Left lung (tissue), 10 donors: ENCODE measurements around the gene ATG5. TPM values are rescaled to one million over a fixed set of nuclear protein-coding genes. Genes with fewer than 3 reads are reported as not detected.

ENCODE experiments used
- ATAC-seq: fragments of 200-7000 bp; cut with Tn5 transposase; one replicate; pipeline ENCODE4 v1.9.1; 2020; ENCODE audit warnings: moderate library complexity
- DNase-seq, 4 donors: peaks; one replicate each; pipeline ENCODE4 v3.0.0-alpha.2; 2013 to 2020
- H3K27ac ChIP-seq, 2 donors: fragments of 200-600 bp; sonication (generic) in 1 of 2; one replicate each; pipeline versions ENCODE4 v1.5.0 to v1.8.0; 2020 to 2021
- H3K27me3 ChIP-seq, 2 donors: fragments of 200-600 bp; sonication (generic) in 1 of 2; one replicate each; pipeline versions ENCODE4 v1.5.0 to v1.8.0; 2020 to 2021
- H3K36me3 ChIP-seq, 2 donors: fragments of 200-600 bp; sonication (generic) in 1 of 2; one replicate each; pipeline versions ENCODE4 v1.5.0 to v1.8.0; 2020 to 2021
- H3K4me1 ChIP-seq, 2 donors: fragments of 200-600 bp; one replicate each; pipeline ENCODE4 v1.8.0; 2021
- H3K4me3 ChIP-seq, 2 donors: fragments of 200-600 bp; sonication (generic) in 1 of 2; one replicate each; pipeline versions ENCODE4 v1.5.0 to v1.8.0; 2020 to 2021; ENCODE audit warnings: mild to moderate bottlenecking in 1 of 2
- H3K9me3 ChIP-seq, 2 donors: fragments of 200-600 bp; sonication (generic) in 1 of 2; one replicate each; pipeline versions ENCODE4 v1.5.0 to v1.8.0; 2020 to 2021
- intact Hi-C, 2 donors: fragments of 100-400 bp; cut with DNase I; formaldehyde crosslinking; loops; one replicate each; pipeline versions ENCODE4 v1.11.2 to v1.14.2; 2022
- polyA plus RNA-seq, 6 donors: library from polyadenylated mRNA; unstranded; fragments of 120-200 nt; gene quantifications; one replicate each; pipeline ENCODE4 v1.2.1, GENCODE V29; 2013; ENCODE audit not compliant: insufficient read length in 6 of 6
- total RNA-seq, 2 donors: library from RNA; stranded (reverse); fragmentation: NEBNext Ultra II Directional; extraction: Animal tissue kit (Norgen Biotek cat#: 25700); gene quantifications; one replicate each; pipeline ENCODE4 v1.2.1, GENCODE V29; 2021
- TF ChIP-seq, protein P1 (sequence below), 2 donors: fragments of 200-600 bp; sonication (generic) in 1 of 2; IDR thresholded peaks; one replicate each; pipeline versions ENCODE4 v1.5.0 to v1.8.0; 2021; ENCODE audit warnings: antibody characterized with exemption in 2 of 2
- donor health status: DM: no; HTN: yes; CAD: no.
- donor health status: DM: no; HTN: no; CAD: no.

The ATG5 gene
- total and polyA plus RNA-seq, 8 donors: 30.9 to 42.1 (median 37.4) TPM

DNA sequence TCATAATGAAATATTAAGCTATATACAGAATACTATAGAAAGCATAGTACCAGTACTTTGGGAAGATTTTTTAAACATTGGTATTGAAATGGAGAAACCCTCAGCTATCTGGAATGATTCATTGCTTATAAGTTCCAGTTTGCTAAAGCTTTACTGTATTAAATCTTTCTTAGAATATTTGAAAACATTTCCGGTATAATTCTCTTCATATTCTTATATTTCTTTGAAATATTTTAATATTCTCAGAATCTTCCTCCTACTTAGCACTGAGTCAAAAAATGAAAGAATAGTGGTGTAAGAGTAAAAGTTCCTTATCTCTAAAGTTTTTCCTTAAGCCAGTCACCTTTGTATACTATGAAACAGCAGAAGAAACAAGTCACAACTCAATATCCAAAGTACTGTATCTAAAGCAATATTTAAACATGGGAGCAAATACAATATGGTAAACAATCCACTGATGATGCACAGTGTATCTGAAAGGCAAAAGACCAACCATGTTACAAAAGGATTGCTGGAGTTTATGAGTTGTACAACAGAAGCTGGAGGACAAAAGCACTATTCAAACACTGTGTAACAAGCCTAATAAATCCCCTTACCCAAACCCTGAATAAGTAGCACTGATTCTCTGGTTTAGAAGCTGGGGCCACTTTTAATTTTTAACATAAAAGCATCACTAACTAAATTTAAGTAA lies 137.3 kb downstream of the ATG5 start:
- Histone ChIP-seq H3K27ac (no peak overlapping the region), H3K27me3 (no peaks in the 10 kb centered on the region), H3K36me3 (peaks cover 0 to 8% of the 10 kb centered on the region in 2 donors), H3K4me3 (no peak overlapping the region), H3K9me3 (no peaks in the 10 kb centered on the region), H3K4me1 (no peaks in the 10 kb centered on the region)
- DNase-seq (no peak), ATAC-seq (no peak)
- TF ChIP-seq, protein P1, sequence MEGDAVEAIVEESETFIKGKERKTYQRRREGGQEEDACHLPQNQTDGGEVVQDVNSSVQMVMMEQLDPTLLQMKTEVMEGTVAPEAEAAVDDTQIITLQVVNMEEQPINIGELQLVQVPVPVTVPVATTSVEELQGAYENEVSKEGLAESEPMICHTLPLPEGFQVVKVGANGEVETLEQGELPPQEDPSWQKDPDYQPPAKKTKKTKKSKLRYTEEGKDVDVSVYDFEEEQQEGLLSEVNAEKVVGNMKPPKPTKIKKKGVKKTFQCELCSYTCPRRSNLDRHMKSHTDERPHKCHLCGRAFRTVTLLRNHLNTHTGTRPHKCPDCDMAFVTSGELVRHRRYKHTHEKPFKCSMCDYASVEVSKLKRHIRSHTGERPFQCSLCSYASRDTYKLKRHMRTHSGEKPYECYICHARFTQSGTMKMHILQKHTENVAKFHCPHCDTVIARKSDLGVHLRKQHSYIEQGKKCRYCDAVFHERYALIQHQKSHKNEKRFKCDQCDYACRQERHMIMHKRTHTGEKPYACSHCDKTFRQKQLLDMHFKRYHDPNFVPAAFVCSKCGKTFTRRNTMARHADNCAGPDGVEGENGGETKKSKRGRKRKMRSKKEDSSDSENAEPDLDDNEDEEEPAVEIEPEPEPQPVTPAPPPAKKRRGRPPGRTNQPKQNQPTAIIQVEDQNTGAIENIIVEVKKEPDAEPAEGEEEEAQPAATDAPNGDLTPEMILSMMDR (IDR thresholded peaks at IDR 0.05): no peak
- intact Hi-C loops: no loop called here

DNA sequence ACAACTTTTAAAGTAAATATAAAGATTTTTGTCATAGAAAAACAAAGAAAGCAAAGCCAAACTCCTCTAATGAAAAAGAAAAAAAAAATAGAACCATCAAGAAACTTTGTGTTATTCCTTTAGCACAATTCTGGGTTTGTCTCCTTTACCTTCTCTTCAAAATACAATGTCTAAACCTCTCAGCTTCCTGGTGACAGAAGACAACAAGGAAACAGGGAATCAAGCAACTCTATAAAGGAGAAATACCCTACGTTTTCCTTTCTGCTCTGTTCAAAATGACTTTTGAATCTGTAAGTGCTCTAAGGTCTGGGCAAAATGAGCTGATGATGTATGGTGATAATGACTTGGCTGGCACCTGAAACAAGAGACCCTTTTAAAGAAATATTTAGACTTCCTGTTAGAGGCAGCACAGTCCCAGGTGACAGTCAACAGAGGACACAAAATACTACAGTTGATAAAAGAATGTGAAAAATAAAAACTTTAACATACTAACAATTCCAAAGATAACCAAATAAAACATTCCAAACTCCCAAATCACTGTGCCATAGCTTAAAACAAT lies 138.1 kb downstream of the ATG5 start:
- H3K36me3 ChIP-seq: peaks cover 0 to 8% of the 10 kb centered on the region in 2 donors
- H3K9me3 ChIP-seq: no peaks in the 10 kb centered on the region
- intact Hi-C loops: no loop called here
- no peaks in the 10 kb centered on the region for H3K27me3 ChIP-seq
- H3K4me1 ChIP-seq: no peaks in the 10 kb centered on the region
- DNase-seq (no peak), ATAC-seq (no peak)
- no peak overlapping the region for H3K27ac ChIP-seq
- H3K4me3 ChIP-seq: no peak overlapping the region
- TF ChIP-seq, protein P1 (IDR thresholded peaks at IDR 0.05): no peak

DNA sequence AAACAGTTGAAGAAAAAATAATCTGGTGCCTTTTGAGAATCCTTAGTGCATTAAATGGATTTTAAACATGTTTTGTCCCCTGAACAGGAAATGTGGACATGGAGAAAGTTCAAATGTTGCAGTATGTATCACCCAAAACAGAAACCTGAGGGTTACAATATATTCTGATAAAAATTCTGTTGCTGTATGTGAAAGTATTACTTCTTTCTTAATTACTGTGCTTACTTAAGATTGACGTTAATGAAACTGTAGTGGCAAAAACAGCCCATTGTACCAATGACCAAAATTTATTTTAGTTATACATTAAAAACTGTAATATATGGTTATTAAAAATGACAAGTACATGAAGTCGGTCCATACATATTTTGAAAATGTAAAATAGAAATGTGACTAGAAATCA lies 138.8 kb downstream of the ATG5 start:
- intact Hi-C loops: no loop called here
- DNase-seq: no peak
- TF ChIP-seq, protein P1 (IDR thresholded peaks at IDR 0.05): no peak
- Histone ChIP-seq H3K9me3 (no peaks in the 10 kb centered on the region), H3K4me3 (no peak overlapping the region), H3K27ac (no peak overlapping the region), H3K4me1 (no peaks in the 10 kb centered on the region), H3K27me3 (no peaks in the 10 kb centered on the region), H3K36me3 (peaks cover 0 to 8% of the 10 kb centered on the region in 2 donors)
- ATAC-seq: no peak

GRCh38 chr6:106186172-106186571 lies 139.4 kb downstream of the ATG5 start:
- ATAC-seq (no peak), DNase-seq (no peak)
- intact Hi-C loops: no loop called here
- TF ChIP-seq, protein P1 (IDR thresholded peaks at IDR 0.05): no peak
- peaks cover 0 to 8% of the 10 kb centered on the region in 2 donors for H3K36me3 ChIP-seq
- H3K4me3 ChIP-seq: no peak overlapping the region
- H3K27me3 ChIP-seq: no peaks in the 10 kb centered on the region
- no peak overlapping the region for H3K27ac ChIP-seq
- H3K9me3 ChIP-seq: no peaks in the 10 kb centered on the region
- no peaks in the 10 kb centered on the region for H3K4me1 ChIP-seq

DNA sequence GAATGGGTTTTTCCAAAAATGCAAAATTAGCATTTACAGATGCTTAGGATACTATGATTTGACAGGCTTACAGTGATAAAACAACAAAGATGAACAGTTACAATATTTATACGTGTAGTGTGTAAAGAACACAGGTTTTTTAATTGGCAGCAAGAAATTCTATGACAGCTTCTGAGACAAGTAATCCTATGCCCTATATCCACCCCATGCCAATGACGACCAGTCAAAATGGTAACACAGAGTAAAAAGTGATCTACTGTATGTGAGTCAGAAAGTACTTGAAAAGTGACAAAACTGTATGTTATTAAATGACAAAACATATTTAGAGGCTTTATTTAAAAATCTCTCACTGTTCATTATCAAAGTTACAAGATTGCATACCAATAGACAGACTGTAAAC lies 139.9 kb downstream of the ATG5 start:
- no peak overlapping the region for H3K27ac ChIP-seq
- ATAC-seq: no peak
- H3K36me3 ChIP-seq: peaks cover 0 to 8% of the 10 kb centered on the region in 2 donors
- H3K4me1 ChIP-seq: no peaks in the 10 kb centered on the region
- intact Hi-C loops: no loop called here
- H3K27me3 ChIP-seq: no peaks in the 10 kb centered on the region
- TF ChIP-seq, protein P1 (IDR thresholded peaks at IDR 0.05): no peak
- H3K4me3 ChIP-seq: no peak overlapping the region
- H3K9me3 ChIP-seq: no peaks in the 10 kb centered on the region
- no peak for DNase-seq
